Natural killer cell treated with Interleukin-12 subunit alpha and Interleukin-12 subunit beta and Interleukin-15 and Interleukin-18, amount 100 ng/mL, for 72 hours (primary cell): ENCODE measurements around the gene RHOBTB3. TPM values are rescaled to one million over a fixed set of nuclear protein-coding genes. Genes with fewer than 3 reads are reported as not detected.
"Not testable (repeated sequence)": the region's sequence is repeated elsewhere in the genome, so short reads cannot be mapped to it uniquely, and the experiment has no call there.

Experiments
- ATAC-seq, 2 donors: fragments of 150-1000 bp; cut with Tn5 transposase in 1 of 2; sonication (Bioruptor Pico), chemical (Tn5 transposase) in 1 of 2; 2 replicates each; pipeline ENCODE4 v1.10.0; 2021
- DNase-seq: peaks from one replicate; pipeline ENCODE4 v3.0.0; 2022; ENCODE audit warnings: low spot score
- H3K27ac Mint-ChIP-seq, 2 donors: 1 replicate in 1 of 2; 2 replicates in 1 of 2; pipeline ENCODE4 v1.8.0; 2022; ENCODE audit warnings: mixed read lengths in 2 of 2, mild to moderate bottlenecking in 1 of 2, moderate library complexity in 1 of 2
- H3K27me3 Mint-ChIP-seq, 2 donors: 1 replicate in 1 of 2; 2 replicates in 1 of 2; pipeline ENCODE4 v1.8.0; 2022; ENCODE audit warnings: mixed read lengths in 2 of 2
- H3K36me3 Mint-ChIP-seq: one replicate; pipeline ENCODE4 v1.8.0; 2022; ENCODE audit warnings: mixed read lengths
- H3K4me1 Mint-ChIP-seq, 2 donors: 1 replicate in 1 of 2; 2 replicates in 1 of 2; pipeline ENCODE4 v1.8.0; 2022; ENCODE audit warnings: low read depth in 2 of 2, mixed read lengths in 2 of 2, mild to moderate bottlenecking in 1 of 2
- H3K4me3 Mint-ChIP-seq: one replicate; pipeline ENCODE4 v1.8.0; 2022; ENCODE audit warnings: mixed read lengths
- H3K9me3 Mint-ChIP-seq: 2 replicates; pipeline ENCODE4 v1.8.0; 2022; ENCODE audit warnings: mixed read lengths
- total RNA-seq, 2 donors: library from RNA; stranded (reverse); gene quantifications; one replicate each; pipeline ENCODE4 v1.2.3, GENCODE V29; 2022

RHOBTB3 gene
- total RNA-seq, 2 donors from 2014 or later: 14.7 to 17.4 TPM

- no peaks in the 10 kb centered on the region for H3K9me3 Mint-ChIP-seq
Observed at GRCh38 chr5:95799191-95799835, 68.2 kb downstream of the RHOBTB3 start.

GRCh38 chr5:95800553-95800952 is 69.4 kb downstream of the RHOBTB3 start:
- peaks cover 5% of the 10 kb centered on the region for H3K36me3 Mint-ChIP-seq
- DNase-seq (no peak), ATAC-seq (no peak)

More at GRCh38 chr5:95799191-95799835, 68.2 kb downstream of the RHOBTB3 start:
- Mint-ChIP-seq H3K27me3 (no peaks in the 10 kb centered on the region), H3K4me1 (peaks cover 4 to 30% of the 10 kb centered on the region in 2 donors), H3K27ac (peak overlapping the region in 1 of 2 donors; percentile 68), H3K4me3 (no peak overlapping the region), H3K36me3 (peaks cover 5% of the 10 kb centered on the region)
- DNase-seq (no peak), ATAC-seq (no peak)

GRCh38 chr5:95801532-95801931 is 70.4 kb downstream of the RHOBTB3 start:
- no peaks in the 10 kb centered on the region for H3K9me3 Mint-ChIP-seq
- H3K27me3 Mint-ChIP-seq: no peaks in the 10 kb centered on the region
- peaks cover 4 to 30% of the 10 kb centered on the region in 2 donors for H3K4me1 Mint-ChIP-seq
- peaks cover 5% of the 10 kb centered on the region for H3K36me3 Mint-ChIP-seq
- ATAC-seq (no peak), DNase-seq (no peak)
- H3K4me3 Mint-ChIP-seq: no peak overlapping the region
- H3K27ac Mint-ChIP-seq: peak overlapping the region in 1 of 2 donors; percentile 39

More at GRCh38 chr5:95800553-95800952, 69.4 kb downstream of the RHOBTB3 start:
- H3K4me1 Mint-ChIP-seq: peaks cover 4 to 30% of the 10 kb centered on the region in 2 donors
- peak overlapping the region in 1 of 2 donors; percentile 50 for H3K27ac Mint-ChIP-seq
- no peaks in the 10 kb centered on the region for H3K27me3 Mint-ChIP-seq
- H3K4me3 Mint-ChIP-seq: no peak overlapping the region
- H3K9me3 Mint-ChIP-seq: no peaks in the 10 kb centered on the region

GRCh38 chr5:95801961-95802360 is 70.8 kb downstream of the RHOBTB3 start:
- Mint-ChIP-seq H3K27ac (peak overlapping the region in 1 of 2 donors; percentile 39), H3K36me3 (peaks cover 4% of the 10 kb centered on the region)

GRCh38 chr5:95803271-95804148 is 72.4 kb downstream of the RHOBTB3 start:
- no peaks in the 10 kb centered on the region for H3K9me3 Mint-ChIP-seq
- no peak overlapping the region for H3K4me3 Mint-ChIP-seq
- DNase-seq (no peak), ATAC-seq (no peak)
- no peaks in the 10 kb centered on the region for H3K36me3 Mint-ChIP-seq
- H3K4me1 Mint-ChIP-seq: peaks cover 10 to 23% of the 10 kb centered on the region in 2 donors
- H3K27ac Mint-ChIP-seq: peak overlapping the region in 1 of 2 donors; percentile 43
- no peaks in the 10 kb centered on the region for H3K27me3 Mint-ChIP-seq

More at GRCh38 chr5:95801961-95802360, 70.8 kb downstream of the RHOBTB3 start:
- Mint-ChIP-seq H3K4me3 (no peak overlapping the region), H3K27me3 (no peaks in the 10 kb centered on the region), H3K9me3 (no peaks in the 10 kb centered on the region), H3K4me1 (peaks cover 4 to 30% of the 10 kb centered on the region in 2 donors)
- no peak for ATAC-seq
- DNase-seq: no peak

- Mint-ChIP-seq H3K27me3 (no peaks in the 10 kb centered on the region), H3K4me1 (peaks cover 24 to 31% of the 10 kb centered on the region in 2 donors)
- ATAC-seq: no peak
Observed at GRCh38 chr5:95804736-95805539, 73.8 kb downstream of the RHOBTB3 start.

GRCh38 chr5:95806687-95807086 is 75.6 kb downstream of the RHOBTB3 start:
- no peak overlapping the region for H3K27ac Mint-ChIP-seq
- no peak overlapping the region for H3K4me3 Mint-ChIP-seq
- H3K36me3 Mint-ChIP-seq: no peaks in the 10 kb centered on the region
- no peak for DNase-seq
- ATAC-seq: no peak
- no peaks in the 10 kb centered on the region for H3K27me3 Mint-ChIP-seq
- H3K9me3 Mint-ChIP-seq: no peaks in the 10 kb centered on the region
- H3K4me1 Mint-ChIP-seq: peaks cover 42 to 44% of the 10 kb centered on the region in 2 donors

More at GRCh38 chr5:95804736-95805539, 73.8 kb downstream of the RHOBTB3 start:
- no peak for DNase-seq
- peak overlapping the region in 1 of 2 donors; percentile 14 for H3K27ac Mint-ChIP-seq
- H3K36me3 Mint-ChIP-seq: no peaks in the 10 kb centered on the region
- H3K9me3 Mint-ChIP-seq: no peaks in the 10 kb centered on the region
- H3K4me3 Mint-ChIP-seq: no peak overlapping the region

GRCh38 chr5:95808013-95808685 is 77.0 kb downstream of the RHOBTB3 start:
- DNase-seq (no peak), ATAC-seq (peak; percentile 2 to 6)
- Mint-ChIP-seq H3K36me3 (peaks cover 3% of the 10 kb centered on the region), H3K27me3 (no peaks in the 10 kb centered on the region), H3K4me3 (peak overlapping the region; percentile 70), H3K9me3 (no peaks in the 10 kb centered on the region), H3K27ac (peak overlapping the region; percentile 78 to 88), H3K4me1 (peaks cover 50 to 51% of the 10 kb centered on the region in 2 donors)

GRCh38 chr5:95808686-95809413 is 77.7 kb downstream of the RHOBTB3 start:
- H3K27me3 Mint-ChIP-seq: no peaks in the 10 kb centered on the region
- H3K36me3 Mint-ChIP-seq: peaks cover 8% of the 10 kb centered on the region
- H3K4me3 Mint-ChIP-seq: peak overlapping the region; percentile 70
- H3K27ac Mint-ChIP-seq: peak overlapping the region; percentile 78 to 88
- H3K4me1 Mint-ChIP-seq: peaks cover 53 to 55% of the 10 kb centered on the region in 2 donors
- no peaks in the 10 kb centered on the region for H3K9me3 Mint-ChIP-seq
- peak; percentile 85 for DNase-seq
- peak; percentile 97 to 99 for ATAC-seq

- ATAC-seq (no peak), DNase-seq (no peak)
- Mint-ChIP-seq H3K36me3 (peaks cover 14% of the 10 kb centered on the region), H3K4me3 (peak overlapping the region; percentile 70), H3K9me3 (no peaks in the 10 kb centered on the region), H3K4me1 (peaks cover 58 to 60% of the 10 kb centered on the region in 2 donors), H3K27me3 (no peaks in the 10 kb centered on the region), H3K27ac (peak overlapping the region; percentile 78 to 88)
Observed at GRCh38 chr5:95809414-95809960, 78.4 kb downstream of the RHOBTB3 start.

- H3K4me3 Mint-ChIP-seq: peak overlapping the region; percentile 70
- no peaks in the 10 kb centered on the region for H3K27me3 Mint-ChIP-seq
- peaks cover 16% of the 10 kb centered on the region for H3K36me3 Mint-ChIP-seq
- no peaks in the 10 kb centered on the region for H3K9me3 Mint-ChIP-seq
- DNase-seq: no peak
- H3K27ac Mint-ChIP-seq: peak overlapping the region; percentile 78 to 88
- H3K4me1 Mint-ChIP-seq: peaks cover 61 to 66% of the 10 kb centered on the region in 2 donors
- ATAC-seq: no peak
Observed at GRCh38 chr5:95810305-95811125, 79.4 kb downstream of the RHOBTB3 start.

GRCh38 chr5:95811126-95811423 is 79.9 kb downstream of the RHOBTB3 start:
- Mint-ChIP-seq H3K36me3 (peaks cover 21% of the 10 kb centered on the region), H3K4me3 (peak overlapping the region; percentile 70), H3K27ac (peak overlapping the region; percentile 78 to 88), H3K4me1 (peaks cover 66 to 72% of the 10 kb centered on the region in 2 donors)
- H3K9me3 Mint-ChIP-seq, DNase-seq, H3K27me3 Mint-ChIP-seq, ATAC-seq: not testable (repeated sequence)
